Spinal cord (tissue), 10 donors: Measurements from ENCODE around the gene HNRNPC. TPM values are rescaled to one million over a fixed set of nuclear protein-coding genes. Genes with fewer than 3 reads are reported as not detected.
"Not testable (repeated sequence)": the region's sequence is repeated elsewhere in the genome, so short reads cannot be mapped to it uniquely, and the experiment has no call there.

Experiments
- DNase-seq, 6 donors: peaks; one replicate each; pipeline versions ENCODE4 v3.0.0 to v3.0.0-alpha.2; 2013 to 2015; ENCODE audit warnings: low spot score in 6 of 6, low read depth in 4 of 6
- H3K27ac ChIP-seq: one replicate; pipeline ENCODE4 v1.5.1; 2013; ENCODE audit warnings: low read depth, low read length, control low read depth
- H3K27me3 ChIP-seq: one replicate; pipeline ENCODE4 v1.6.1; 2013; ENCODE audit warnings: low read length; ENCODE audit not compliant: control insufficient read depth, insufficient read depth
- H3K36me3 ChIP-seq: one replicate; pipeline ENCODE4 v1.6.1; 2013; ENCODE audit warnings: low read length; ENCODE audit not compliant: control insufficient read depth, insufficient read depth
- H3K4me1 ChIP-seq: one replicate; pipeline ENCODE4 v1.6.1; 2013; ENCODE audit warnings: low read length; ENCODE audit not compliant: control insufficient read depth, insufficient read depth
- H3K4me3 ChIP-seq: one replicate; pipeline ENCODE4 v1.5.1; 2013; ENCODE audit warnings: low read depth, low read length, control low read depth
- H3K9me3 ChIP-seq: one replicate; pipeline ENCODE4 v1.6.1; 2013; ENCODE audit warnings: low read length; ENCODE audit not compliant: control insufficient read depth, insufficient read depth
- WGBS: methylation state at CpG from one replicate; pipeline ENCODE4 v1.1.5; 2013; ENCODE audit warnings: missing lambda C conversion rate; ENCODE audit not compliant: insufficient coverage; 5-methylcytosine and 5-hydroxymethylcytosine counted together
- polyA plus RNA-seq, 2 donors: library from polyadenylated mRNA; unstranded; fragments of 120-200 nt; gene quantifications; one replicate each; pipeline ENCODE4 v1.2.1, GENCODE V29; 2013; ENCODE audit not compliant: insufficient read length in 2 of 2
- total RNA-seq, 2 donors: library from RNA; depleted of rRNA in 1 of 2; stranded (reverse); fragments of 120-200 nt in 1 of 2; fragments of >200 nt in 1 of 2; gene quantifications; one replicate each; pipeline versions ENCODE4 v1.2.3 to v1.2.4, GENCODE V29; 2013 to 2014
- donor health status: healthy.

Gene HNRNPC
- total and polyA plus RNA-seq, 4 donors = 492 to 536 (median 509) TPM

DNA sequence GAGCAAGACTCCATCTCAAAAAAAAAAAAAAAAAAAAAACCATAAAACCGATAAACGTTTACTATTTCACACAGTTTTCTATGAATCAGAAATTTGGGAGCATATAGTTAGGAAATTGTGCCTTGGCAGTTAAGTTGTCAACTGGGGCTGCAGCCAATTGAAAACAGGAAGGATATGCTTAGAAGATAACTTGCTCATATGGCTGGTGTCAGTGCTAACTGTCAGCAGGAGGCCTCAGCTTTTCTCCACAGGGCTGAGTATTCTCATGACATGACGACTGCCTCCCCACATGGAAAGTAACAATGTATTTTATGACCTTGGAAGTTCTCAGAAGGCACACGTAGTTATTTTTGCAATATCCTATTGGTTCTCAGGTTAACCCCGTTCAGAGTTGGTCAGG lies 83.8 kb downstream of the HNRNPC start:
- Histone ChIP-seq H3K27ac (no peak overlapping the region), H3K36me3 (no peaks in the 10 kb centered on the region), H3K4me1 (no peaks in the 10 kb centered on the region), H3K9me3 (no peaks in the 10 kb centered on the region), H3K4me3 (no peak overlapping the region), H3K27me3 (no peaks in the 10 kb centered on the region)
- DNase-seq = peak in 1 of 6 donors; percentile 78
- no CpG with 5 or more reads among the region's 5 CpGs for WGBS

DNA sequence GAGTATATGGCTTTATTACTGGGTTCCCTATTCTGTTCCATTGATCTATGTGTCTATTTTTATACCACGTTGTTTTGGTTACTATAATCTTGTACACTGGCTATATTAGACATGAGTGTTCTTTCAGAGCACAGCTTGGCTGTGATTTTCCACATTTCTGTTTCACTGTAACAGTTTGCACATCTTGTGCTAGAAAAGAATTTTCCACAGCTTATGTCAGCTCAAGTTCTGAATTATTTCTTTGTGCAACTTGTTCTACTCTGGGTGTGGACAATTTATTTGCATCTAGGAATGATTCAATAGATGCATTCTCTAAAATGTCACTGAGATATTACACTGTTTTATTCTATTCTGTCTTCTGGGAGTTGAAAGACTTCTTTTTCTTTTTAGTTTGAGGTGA lies 85.0 kb downstream of the HNRNPC start:
- Histone ChIP-seq H3K4me1 (no peaks in the 10 kb centered on the region), H3K27me3 (no peaks in the 10 kb centered on the region), H3K27ac (no peak overlapping the region), H3K4me3 (no peak overlapping the region), H3K9me3 (no peaks in the 10 kb centered on the region), H3K36me3 (no peaks in the 10 kb centered on the region)
- DNase-seq = peak in 1 of 6 donors; percentile 75
- WGBS = no CpG with 5 or more reads among the region's 1 CpG

- H3K36me3 ChIP-seq = no peaks in the 10 kb centered on the region
- WGBS = no CpG with 5 or more reads among the region's 2 CpGs
- no peaks in the 10 kb centered on the region for H3K27me3 ChIP-seq
- H3K9me3 ChIP-seq = no peaks in the 10 kb centered on the region
- DNase-seq = peak in 1 of 6 donors; percentile 78
- no peak overlapping the region for H3K4me3 ChIP-seq
- H3K27ac ChIP-seq = no peak overlapping the region
- no peaks in the 10 kb centered on the region for H3K4me1 ChIP-seq
These were observed 87.1 kb downstream of the HNRNPC start for GRCh38 chr14:21182166-21182565.

GRCh38 chr14:21171128-21171527 lies 98.1 kb downstream of the HNRNPC start:
- no peaks in the 10 kb centered on the region for H3K9me3 ChIP-seq
- no peak for DNase-seq
- H3K4me3 ChIP-seq = no peak overlapping the region
- H3K4me1 ChIP-seq = no peaks in the 10 kb centered on the region
- 38% methylated on average over 1 of the region's 2 CpGs for WGBS
- no peak overlapping the region for H3K27ac ChIP-seq
- H3K36me3 ChIP-seq = no peaks in the 10 kb centered on the region
- no peaks in the 10 kb centered on the region for H3K27me3 ChIP-seq

- no peaks in the 10 kb centered on the region for H3K4me1 ChIP-seq
- H3K9me3 ChIP-seq = no peaks in the 10 kb centered on the region
- H3K4me3 ChIP-seq = no peak overlapping the region
- no peaks in the 10 kb centered on the region for H3K27me3 ChIP-seq
- 74% methylated on average over 4 of the region's 4 CpGs for WGBS
- no peak overlapping the region for H3K27ac ChIP-seq
- DNase-seq = no peak
- no peaks in the 10 kb centered on the region for H3K36me3 ChIP-seq
These were observed 99.7 kb downstream of the HNRNPC start for GRCh38 chr14:21169573-21169972.

DNA sequence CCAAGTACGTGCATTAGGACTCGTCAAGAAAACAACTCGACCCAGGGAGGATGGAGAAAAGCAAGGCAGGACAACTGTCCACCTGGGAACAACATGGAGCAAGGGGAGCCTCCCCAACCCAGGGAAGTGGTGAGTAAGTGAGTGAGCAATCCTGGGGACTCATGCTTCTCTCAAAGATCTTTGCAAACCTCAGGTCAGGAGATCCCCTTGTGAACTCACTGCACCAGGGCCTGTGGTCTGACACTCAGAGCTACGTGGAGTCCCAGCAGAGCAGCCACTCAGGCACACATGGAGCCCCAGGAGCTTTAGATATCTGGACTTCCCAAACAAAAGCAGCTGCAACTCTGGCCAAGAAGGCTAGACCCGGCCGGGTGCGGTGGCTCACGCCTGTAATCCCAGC lies 101.2 kb downstream of the HNRNPC start:
- Histone ChIP-seq H3K9me3 (no peaks in the 10 kb centered on the region), H3K4me3 (no peak overlapping the region), H3K27ac (no peak overlapping the region), H3K4me1 (no peaks in the 10 kb centered on the region), H3K36me3 (no peaks in the 10 kb centered on the region), H3K27me3 (no peaks in the 10 kb centered on the region)
- DNase-seq = no peak
- WGBS = 90% methylated on average over 6 of the region's 8 CpGs

GRCh38 chr14:21165670-21166069 lies 103.6 kb downstream of the HNRNPC start:
- H3K9me3 ChIP-seq, H3K27ac ChIP-seq, H3K4me1 ChIP-seq, H3K27me3 ChIP-seq, H3K4me3 ChIP-seq, H3K36me3 ChIP-seq: not testable (repeated sequence)
- DNase-seq = peak in 1 of 6 donors; percentile 10
- no CpG with 5 or more reads among the region's 1 CpG for WGBS

DNA sequence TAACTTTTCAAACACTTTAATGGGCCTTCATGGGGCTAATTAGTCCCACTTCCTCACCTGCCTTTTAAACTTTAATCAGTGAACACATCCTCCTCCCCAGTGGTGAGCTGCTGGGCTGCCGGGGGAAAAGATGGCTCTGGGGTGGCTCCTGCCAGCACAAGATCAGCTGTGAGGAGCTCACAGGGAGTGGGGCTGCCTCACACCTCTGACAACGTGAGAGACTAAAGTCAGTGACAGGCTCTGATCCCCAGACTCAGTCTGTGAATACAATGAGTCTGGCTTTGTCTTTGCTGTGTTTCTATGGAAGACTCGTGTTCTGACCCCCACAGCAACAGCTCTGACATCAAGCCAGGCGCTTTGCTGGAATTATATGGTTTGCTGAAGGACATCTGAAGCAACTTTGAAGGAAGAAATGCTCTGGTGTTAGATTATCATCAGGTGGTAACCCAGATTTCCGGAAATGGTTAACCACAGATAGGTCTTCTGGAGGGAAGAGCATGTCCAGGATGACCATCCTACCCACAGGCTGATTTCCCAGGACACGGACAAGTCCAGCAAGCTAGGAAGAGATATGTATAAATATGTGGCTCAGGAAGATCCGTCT lies 104.1 kb downstream of the HNRNPC start:
- WGBS = 63% methylated on average over 2 of the region's 7 CpGs

DNA sequence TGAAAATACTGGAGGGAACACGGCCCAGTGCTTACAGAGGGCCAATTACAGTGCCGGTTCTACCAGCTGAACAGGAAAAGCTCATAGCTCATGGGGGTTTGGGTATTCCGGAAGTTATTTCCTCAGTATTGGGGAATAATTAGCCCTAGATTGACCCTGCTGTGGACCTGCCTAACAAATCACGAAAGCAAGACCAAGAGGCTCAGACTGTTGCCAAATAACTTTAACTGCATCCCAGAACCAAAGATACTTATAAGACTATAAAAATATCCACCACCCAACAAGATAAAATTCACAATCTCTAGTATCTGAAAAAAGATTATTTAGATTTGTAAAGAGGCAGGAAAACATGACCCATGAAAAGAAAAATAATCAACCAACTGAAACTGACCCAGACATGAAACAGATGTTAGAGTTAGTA lies 105.4 kb downstream of the HNRNPC start:
- Histone ChIP-seq H3K4me3 (no peak overlapping the region), H3K27me3 (no peaks in the 10 kb centered on the region), H3K36me3 (no peaks in the 10 kb centered on the region), H3K27ac (no peak overlapping the region), H3K9me3 (no peaks in the 10 kb centered on the region), H3K4me1 (no peaks in the 10 kb centered on the region)
- WGBS = 74% methylated on average over 3 of the region's 4 CpGs
- no peak for DNase-seq

More for the DNA sequence above, 104.1 kb downstream of the HNRNPC start:
- H3K27ac ChIP-seq, H3K36me3 ChIP-seq, H3K9me3 ChIP-seq, DNase-seq, H3K4me1 ChIP-seq, H3K27me3 ChIP-seq, H3K4me3 ChIP-seq: not testable (repeated sequence)

DNA sequence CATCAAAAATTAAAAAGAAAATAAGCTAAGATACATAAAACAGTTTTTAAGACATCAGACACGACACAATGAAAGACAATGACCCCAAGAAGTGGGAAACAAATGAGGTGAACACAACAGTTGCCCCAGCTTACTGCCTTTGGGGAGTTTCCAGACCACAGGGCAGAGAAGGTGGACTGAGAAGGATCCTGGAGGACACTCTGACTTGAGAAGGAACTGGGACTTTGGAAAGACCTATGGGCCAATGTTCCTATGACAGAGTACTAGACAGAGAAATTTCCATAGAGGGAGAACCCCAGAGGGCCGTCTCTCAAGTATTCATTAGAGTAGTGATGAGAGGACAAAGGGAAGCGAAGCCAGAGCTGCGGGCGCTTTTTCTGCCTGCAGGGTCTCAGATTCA lies 107.2 kb downstream of the HNRNPC start:
- DNase-seq = no peak
- WGBS = 52% methylated on average over 3 of the region's 5 CpGs
- Histone ChIP-seq H3K36me3 (no peaks in the 10 kb centered on the region), H3K9me3 (no peaks in the 10 kb centered on the region), H3K4me1 (no peaks in the 10 kb centered on the region), H3K27me3 (no peaks in the 10 kb centered on the region), H3K4me3 (no peak overlapping the region), H3K27ac (no peak overlapping the region)
